Bronchial epithelial cell (primary cell): Measurements from ENCODE around the gene MBOAT7. TPM values are rescaled to one million over a fixed set of nuclear protein-coding genes. Genes with fewer than 3 reads are reported as not detected.

Source experiments
- DNase-seq: peaks from one replicate; pipeline ENCODE4 v3.0.0-alpha.2; 2010; ENCODE audit warnings: low read depth
- FAIRE-seq: peaks from 2 replicates; lab custom pipeline; 2011; peaks lifted over from hg19 to GRCh38; lab: Jason Lieb, UNC
- H3K27me3 ChIP-seq: 2 replicates; pipeline ENCODE4 v1.5.1; 2011; ENCODE audit warnings: low read length; ENCODE audit not compliant: control insufficient read depth, insufficient read depth
- H3K36me3 ChIP-seq: 2 replicates; pipeline ENCODE4 v1.5.1; 2011; ENCODE audit warnings: low read length; ENCODE audit not compliant: control insufficient read depth, insufficient read depth
- H3K4me3 ChIP-seq: 2 replicates; pipeline ENCODE4 v1.5.1; 2011; ENCODE audit warnings: mild to moderate bottlenecking, low read depth, low read length, control low read depth
- CTCF ChIP-seq: IDR thresholded peaks from 2 replicates; pipeline ENCODE4 v1.5.1; 2011; ENCODE audit warnings: mild to moderate bottlenecking, moderate library complexity, low read length, control low read depth, inconsistent platforms; ENCODE audit not compliant: insufficient read depth, severe bottlenecking
- total RNA-seq: library from RNA; depleted of rRNA; stranded (reverse); fragments of >200 nt; gene quantifications from 2 replicates; pipeline ENCODE4 v1.2.1, GENCODE V29; 2014

MBOAT7 gene
- total RNA-seq, 1 donor from 2014 or later: 6.8 TPM

- no peak for DNase-seq
- TF ChIP-seq CTCF: no peak
- peaks cover 63% of the 10 kb centered on the region for H3K36me3 ChIP-seq
- no peak for FAIRE-seq
- no peaks in the 10 kb centered on the region for H3K27me3 ChIP-seq
- H3K4me3 ChIP-seq: no peak overlapping the region
These were observed 40.2 kb downstream of the MBOAT7 start for GRCh38 chr19:54149021-54149812.

- TF ChIP-seq CTCF: no peak
- H3K27me3 ChIP-seq: no peaks in the 10 kb centered on the region
- peaks cover 68% of the 10 kb centered on the region for H3K36me3 ChIP-seq
- DNase-seq (no peak), FAIRE-seq (no peak)
- no peak overlapping the region for H3K4me3 ChIP-seq
These were observed 41.2 kb downstream of the MBOAT7 start for GRCh38 chr19:54148158-54148557.

GRCh38 chr19:54147676-54148075 lies 41.7 kb downstream of the MBOAT7 start:
- Histone ChIP-seq H3K36me3 (peaks cover 69% of the 10 kb centered on the region), H3K4me3 (no peak overlapping the region), H3K27me3 (no peaks in the 10 kb centered on the region)
- no peak for FAIRE-seq
- TF ChIP-seq CTCF: no peak
- no peak for DNase-seq

GRCh38 chr19:54145541-54146158 lies 43.7 kb downstream of the MBOAT7 start:
- no peak for TF ChIP-seq CTCF
- Histone ChIP-seq H3K36me3 (peaks cover 60% of the 10 kb centered on the region), H3K4me3 (no peak overlapping the region), H3K27me3 (no peaks in the 10 kb centered on the region)
- no peak for DNase-seq
- no peak for FAIRE-seq

- no peak for TF ChIP-seq CTCF
- Histone ChIP-seq H3K27me3 (no peaks in the 10 kb centered on the region), H3K36me3 (peaks cover 45% of the 10 kb centered on the region), H3K4me3 (no peak overlapping the region)
- FAIRE-seq (no peak), DNase-seq (no peak)
These were observed 47.1 kb downstream of the MBOAT7 start for GRCh38 chr19:54142166-54142780.
